GM23248 (cell line): ENCODE data around the gene DES. TPM values are rescaled to one million over a fixed set of nuclear protein-coding genes. Genes with fewer than 3 reads are reported as not detected.
A peak's percentile ranks its signal among the peaks of the same experiment; 100 is the strongest.

Source experiments
- DNase-seq: peaks from one replicate; pipeline ENCODE4 v3.0.0-alpha.2; 2015
- H2AFZ ChIP-seq: fragments of 200-600 bp; sonication (generic); 2 replicates; pipeline ENCODE4 v1.6.1; 2016; ENCODE audit warnings: antibody characterized with exemption
- H3F3A ChIP-seq: fragments of 200-600 bp; sonication (generic); 2 replicates; pipeline ENCODE4 v1.6.1; 2016; ENCODE audit warnings: mild to moderate bottlenecking, antibody characterized with exemption, mixed run types; ENCODE audit not compliant: insufficient read depth
- H3K27ac ChIP-seq: fragments of 200-600 bp; sonication (generic); 2 replicates; pipeline ENCODE4 v1.5.1; 2016; ENCODE audit warnings: mild to moderate bottlenecking
- H3K27me3 ChIP-seq: fragments of 200-600 bp; sonication (generic); replicated peaks from 2 replicates; pipeline ENCODE4 v1.6.1; 2016; ENCODE audit warnings: mild to moderate bottlenecking; ENCODE audit not compliant: insufficient read depth
- H3K36me3 ChIP-seq: fragments of 200-600 bp; sonication (generic); 2 replicates; pipeline ENCODE4 v1.6.1; 2016; ENCODE audit warnings: low read depth, mild to moderate bottlenecking
- H3K4me1 ChIP-seq: fragments of 200-600 bp; sonication (generic); 2 replicates; pipeline ENCODE4 v1.6.1; 2016; ENCODE audit warnings: mild to moderate bottlenecking; ENCODE audit not compliant: insufficient read depth
- H3K4me2 ChIP-seq: fragments of 200-600 bp; sonication (generic); one replicate; pipeline ENCODE4 v1.6.1; 2016; ENCODE audit warnings: mild to moderate bottlenecking; ENCODE audit not compliant: unreplicated experiment
- H3K4me3 ChIP-seq: fragments of 200-600 bp; sonication (generic); 2 replicates; pipeline ENCODE4 v1.5.1; 2016; ENCODE audit warnings: mild to moderate bottlenecking
- H3K79me2 ChIP-seq: fragments of 200-600 bp; sonication (generic); 2 replicates; pipeline ENCODE4 v1.6.1; 2016; ENCODE audit warnings: mild to moderate bottlenecking; ENCODE audit not compliant: insufficient read depth
- H3K9ac ChIP-seq: fragments of 200-600 bp; sonication (generic); 2 replicates; pipeline ENCODE4 v1.6.1; 2016; ENCODE audit warnings: mild to moderate bottlenecking
- H3K9me2 ChIP-seq: fragments of 200-600 bp; sonication (generic); 2 replicates; pipeline ENCODE4 v1.6.1; 2016; ENCODE audit warnings: mixed run types, mild to moderate bottlenecking, moderate library complexity; ENCODE audit not compliant: insufficient read depth
- H3K9me3 ChIP-seq: fragments of 200-600 bp; sonication (generic); one replicate; pipeline ENCODE4 v1.6.1; 2017; ENCODE audit warnings: low read depth
- H4K20me1 ChIP-seq: fragments of 200-600 bp; sonication (generic); 2 replicates; pipeline ENCODE4 v1.6.0; 2016; ENCODE audit not compliant: insufficient read depth
- EZH2 ChIP-seq: fragments of 200-600 bp; sonication (generic); IDR thresholded peaks from 2 replicates; pipeline ENCODE4 v1.6.1; 2018; ENCODE audit warnings: antibody characterized with exemption, mild to moderate bottlenecking; ENCODE audit not compliant: insufficient read depth, poor library complexity, severe bottlenecking
- EZH2phosphoT487 ChIP-seq: fragments of 200-600 bp; sonication (generic); IDR thresholded peaks from 2 replicates; pipeline ENCODE4 v1.6.1; 2018; ENCODE audit warnings: antibody characterized with exemption, moderate library complexity, mild to moderate bottlenecking, low read depth; ENCODE audit not compliant: insufficient read depth
- WGBS, 2 experiments: methylation state at CpG; one replicate each; pipeline ENCODE4 v1.1.6; 2015 to 2017; ENCODE audit warnings: low lambda C conversion rate in 2 of 2, low coverage in 1 of 2; ENCODE audit errors: missing lambda C conversion rate in 2 of 2; 5-methylcytosine and 5-hydroxymethylcytosine counted together
- in situ Hi-C: fragments of 300-500 bp; cut with MboI; formaldehyde crosslinking; loops from 2 replicates; pipeline ENCODE4 v1.15.0; 2020
- polyA plus RNA-seq: library from polyadenylated mRNA; unstranded; fragments of >200 nt; fragmentation: Nextera tagmentation; extraction: Ambion mirVana; gene quantifications from 2 replicates; pipeline ENCODE4 v1.2.1, GENCODE V29; 2016
- total RNA-seq: library from RNA; depleted of rRNA; stranded (reverse); fragments of >200 nt; shearing (Covaris generic); gene quantifications from 2 replicates; pipeline ENCODE4 v1.2.3, GENCODE V29; 2014

The DES gene
- total and polyA plus RNA-seq, 2 experiments from 2014 or later = 1.1 to 2.7 TPM

- Histone ChIP-seq H3K36me3 (no peaks in the 10 kb centered on the region), H3F3A (0 out of 2 replicates have a peak, but pooled peaks cover 7% of the 10 kb centered on the region), H3K4me1 (no peaks in the 10 kb centered on the region), H3K27me3 (no peaks in the 10 kb centered on the region), H3K9me2 (no peaks in the 10 kb centered on the region), H3K4me3 (no peak overlapping the region), H2AFZ (no peak overlapping the region), H3K27ac (no peak overlapping the region), H3K9me3 (no peaks in the 10 kb centered on the region), H3K4me2 (no peak overlapping the region), H3K79me2 (no peaks in the 10 kb centered on the region), H4K20me1 (no peaks in the 10 kb centered on the region), H3K9ac (no peak overlapping the region)
- no peak for DNase-seq
- TF ChIP-seq EZH2 = no peak
- TF ChIP-seq EZH2phosphoT487 = no peak
- in situ Hi-C loops = no loop called here
- WGBS, 2 experiments = 91 to 95% methylated on average over 8 of the region's 8 CpGs
Measured at GRCh38 chr2:219420687-219421086, 2.5 kb downstream of the DES start.

DNA sequence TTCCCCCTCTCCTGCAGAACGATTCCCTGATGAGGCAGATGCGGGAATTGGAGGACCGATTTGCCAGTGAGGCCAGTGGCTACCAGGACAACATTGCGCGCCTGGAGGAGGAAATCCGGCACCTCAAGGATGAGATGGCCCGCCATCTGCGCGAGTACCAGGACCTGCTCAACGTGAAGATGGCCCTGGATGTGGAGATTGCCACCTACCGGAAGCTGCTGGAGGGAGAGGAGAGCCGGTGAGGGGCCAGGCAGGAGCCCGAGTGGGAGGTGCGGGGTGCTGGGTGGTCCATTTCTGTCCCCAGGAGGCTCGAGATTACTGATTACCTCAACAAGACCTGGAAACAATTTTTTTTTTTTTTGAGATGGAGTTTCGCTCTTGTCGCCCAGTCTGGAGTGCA, 3.1 kb downstream of the DES start:
- no peak overlapping the region for H3K27ac ChIP-seq
- H4K20me1 ChIP-seq = no peaks in the 10 kb centered on the region
- no peak overlapping the region for H3K9ac ChIP-seq
- no peak overlapping the region for H3K4me2 ChIP-seq
- no peaks in the 10 kb centered on the region for H3K36me3 ChIP-seq
- no peak for DNase-seq
- H3K27me3 ChIP-seq = no peaks in the 10 kb centered on the region
- WGBS, 2 experiments = 84 to 85% methylated on average over 17 of the region's 17 CpGs
- H3K9me2 ChIP-seq = no peaks in the 10 kb centered on the region
- no peak for TF ChIP-seq EZH2phosphoT487
- no peak for TF ChIP-seq EZH2
- no peak overlapping the region for H2AFZ ChIP-seq
- in situ Hi-C loops = no loop called here
- 0 out of 2 replicates have a peak, but pooled peaks cover 4% of the 10 kb centered on the region for H3F3A ChIP-seq
- no peaks in the 10 kb centered on the region for H3K9me3 ChIP-seq
- H3K79me2 ChIP-seq = no peaks in the 10 kb centered on the region
- no peak overlapping the region for H3K4me3 ChIP-seq
- no peaks in the 10 kb centered on the region for H3K4me1 ChIP-seq

DNA sequence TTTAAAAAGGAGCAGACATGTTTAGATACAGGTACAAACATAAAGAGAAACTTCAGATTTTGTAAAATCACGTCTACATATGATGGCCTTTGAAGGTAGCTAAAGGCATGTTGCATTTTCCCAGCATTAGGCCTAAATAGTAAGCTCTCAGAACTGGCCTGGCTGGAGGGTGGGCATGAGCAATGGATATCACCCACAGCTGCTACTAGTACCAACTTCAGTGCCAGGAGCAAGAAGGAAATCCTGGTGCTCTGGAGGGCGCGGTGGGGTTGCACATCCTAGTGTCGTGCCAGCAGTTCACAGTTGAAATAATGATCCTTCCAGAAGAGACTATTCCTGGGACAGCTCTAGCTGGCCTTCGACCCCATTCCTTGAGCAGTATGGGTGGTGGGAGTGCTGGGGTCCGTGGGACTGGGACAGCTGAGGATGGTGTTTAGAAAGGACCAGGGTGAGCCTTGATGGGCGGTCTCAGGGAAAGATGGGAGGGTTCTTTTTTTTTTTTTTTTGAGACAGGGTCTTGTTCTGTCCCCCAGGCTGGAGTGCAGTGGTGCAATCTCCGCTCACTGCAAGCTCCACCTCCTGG, 4.9 kb downstream of the DES start:
- H3K9me2 ChIP-seq = no peaks in the 10 kb centered on the region

GRCh38 chr2:219423652-219424377, 5.6 kb downstream of the DES start:
- DNase-seq = no peak
- no peaks in the 10 kb centered on the region for H3K4me1 ChIP-seq
- no peaks in the 10 kb centered on the region for H3F3A ChIP-seq
- H3K4me3 ChIP-seq = no peak overlapping the region
- in situ Hi-C loops = no loop called here
- TF ChIP-seq EZH2phosphoT487 (no peak), EZH2 (no peak)
- no peak overlapping the region for H3K9ac ChIP-seq
- H3K27me3 ChIP-seq = no peaks in the 10 kb centered on the region
- no peak overlapping the region for H3K4me2 ChIP-seq
- no peaks in the 10 kb centered on the region for H3K36me3 ChIP-seq
- no peaks in the 10 kb centered on the region for H4K20me1 ChIP-seq
- H2AFZ ChIP-seq = no peak overlapping the region
- H3K27ac ChIP-seq = peak overlapping the region; percentile 33; the same call in 1 of the 2 replicates
- no peaks in the 10 kb centered on the region for H3K79me2 ChIP-seq
- no peaks in the 10 kb centered on the region for H3K9me2 ChIP-seq
- no peaks in the 10 kb centered on the region for H3K9me3 ChIP-seq
- WGBS, 2 experiments = 78 to 79% methylated on average over 14 of the region's 14 CpGs

More for the DNA sequence above, 4.9 kb downstream of the DES start:
- Histone ChIP-seq H3K27ac (no peak overlapping the region), H3K9me3 (no peaks in the 10 kb centered on the region), H2AFZ (no peak overlapping the region), H3F3A (no peaks in the 10 kb centered on the region), H3K27me3 (no peaks in the 10 kb centered on the region), H4K20me1 (no peaks in the 10 kb centered on the region), H3K36me3 (no peaks in the 10 kb centered on the region), H3K4me2 (no peak overlapping the region), H3K4me3 (no peak overlapping the region), H3K4me1 (no peaks in the 10 kb centered on the region), H3K79me2 (no peaks in the 10 kb centered on the region), H3K9ac (no peak overlapping the region)
- no peak for DNase-seq
- WGBS, 2 experiments = 83 to 84% methylated on average over 8 of the region's 8 CpGs
- in situ Hi-C loops = no loop called here
- TF ChIP-seq EZH2phosphoT487 (no peak), EZH2 (no peak)
